SK-N-SH treated with all-trans-retinoic acid at 6 μM for 48 hours (cell line): ENCODE data around the gene SFN.

Experiments used
- RARB ChIP-seq: fragments of 250-450 bp; sonication (Bioruptor Pico); IDR thresholded peaks from 2 replicates; pipeline ENCODE4 v1.8.0; 2021; ENCODE audit warnings: mild to moderate bottlenecking, moderate library complexity
- TCF4 ChIP-seq: fragments of 250-450 bp; sonication (Bioruptor Pico); IDR thresholded peaks from 2 replicates; pipeline ENCODE4 v1.8.0; 2021; ENCODE audit warnings: mild to moderate bottlenecking, moderate library complexity, borderline replicate concordance
- ZFP3 ChIP-seq: fragments of 250-450 bp; sonication (Bioruptor Pico); IDR thresholded peaks from 2 replicates; pipeline ENCODE4 v1.5.0; 2020; ENCODE audit warnings: mild to moderate bottlenecking, moderate library complexity
- TF ChIP-seq, protein P1 (sequence below): fragments of 250-450 bp; sonication (Bioruptor Pico); IDR thresholded peaks from 2 replicates; pipeline ENCODE4 v1.8.0; 2020; ENCODE audit warnings: mild to moderate bottlenecking, moderate library complexity, borderline replicate concordance

DNA sequence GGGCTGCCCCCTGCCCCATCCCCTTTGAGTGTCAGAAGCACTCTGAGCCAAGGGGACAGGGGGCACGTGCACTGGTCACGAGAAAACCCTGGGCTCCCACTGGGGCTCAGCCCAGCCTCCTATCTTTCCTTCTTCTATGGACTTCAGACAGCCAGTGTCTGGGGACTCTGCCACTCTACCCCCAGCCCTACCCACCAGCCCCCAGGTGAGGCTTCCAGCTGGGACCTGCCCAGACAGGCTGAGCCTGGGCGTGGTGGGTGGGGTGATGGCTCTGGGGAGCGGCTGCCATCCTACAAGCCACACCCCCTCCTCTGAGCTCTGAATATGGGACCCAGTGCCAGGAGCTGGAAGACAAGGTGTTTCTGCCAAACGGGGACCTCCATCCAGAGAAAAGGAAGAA, 8.0 kb upstream of the SFN start:
- TF ChIP-seq RARB (CRISPR knock-in tag) (no peak), TCF4 (CRISPR knock-in tag) (no peak), ZFP3 (CRISPR knock-in tag) (no peak)
- TF ChIP-seq, protein P1, sequence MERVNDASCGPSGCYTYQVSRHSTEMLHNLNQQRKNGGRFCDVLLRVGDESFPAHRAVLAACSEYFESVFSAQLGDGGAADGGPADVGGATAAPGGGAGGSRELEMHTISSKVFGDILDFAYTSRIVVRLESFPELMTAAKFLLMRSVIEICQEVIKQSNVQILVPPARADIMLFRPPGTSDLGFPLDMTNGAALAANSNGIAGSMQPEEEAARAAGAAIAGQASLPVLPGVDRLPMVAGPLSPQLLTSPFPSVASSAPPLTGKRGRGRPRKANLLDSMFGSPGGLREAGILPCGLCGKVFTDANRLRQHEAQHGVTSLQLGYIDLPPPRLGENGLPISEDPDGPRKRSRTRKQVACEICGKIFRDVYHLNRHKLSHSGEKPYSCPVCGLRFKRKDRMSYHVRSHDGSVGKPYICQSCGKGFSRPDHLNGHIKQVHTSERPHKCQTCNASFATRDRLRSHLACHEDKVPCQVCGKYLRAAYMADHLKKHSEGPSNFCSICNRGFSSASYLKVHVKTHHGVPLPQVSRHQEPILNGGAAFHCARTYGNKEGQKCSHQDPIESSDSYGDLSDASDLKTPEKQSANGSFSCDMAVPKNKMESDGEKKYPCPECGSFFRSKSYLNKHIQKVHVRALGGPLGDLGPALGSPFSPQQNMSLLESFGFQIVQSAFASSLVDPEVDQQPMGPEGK (CRISPR knock-in tag): no peak
